Stimulated activated naive CD8-positive, alpha-beta T cell treated with anti-CD3 and anti-CD28 coated beads, Interleukin-15, Interleukin-2, amounts not matched to agents 100 U/mL and 50 U/mL, for 24 hours (primary cell): ENCODE results near the gene GPD1L.
"Not testable (repeated sequence)": the region's sequence is repeated elsewhere in the genome, so short reads cannot be mapped to it uniquely, and the experiment has no call there.

ENCODE experiments used
- ATAC-seq: fragments of 150-1000 bp; cut with Tn5 transposase; one replicate; pipeline ENCODE4 v1.10.0; 2021
- DNase-seq: peaks from one replicate; pipeline ENCODE4 v3.0.0; 2021

The GPD1L gene

DNA sequence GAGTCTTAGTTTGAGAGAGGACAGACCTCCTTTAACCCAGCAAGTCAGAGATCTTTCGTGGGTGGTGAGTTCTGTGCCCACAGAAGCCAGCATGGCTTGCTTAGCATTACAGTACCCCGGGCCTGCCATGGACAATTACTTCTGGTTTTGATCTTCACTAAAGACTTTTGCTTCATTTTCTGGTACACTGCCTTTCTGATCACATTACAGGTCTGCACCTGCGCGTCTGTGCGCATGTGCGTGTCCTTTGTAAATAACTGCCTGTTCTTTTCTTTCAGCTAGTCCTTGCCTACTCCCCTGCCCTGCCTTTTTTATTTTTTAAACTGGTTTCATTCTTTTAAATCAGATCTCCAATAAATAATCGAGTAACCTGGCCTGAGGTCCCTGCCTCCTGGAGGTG, 74.9 kb downstream of the GPD1L start:
- no peak for DNase-seq

DNA sequence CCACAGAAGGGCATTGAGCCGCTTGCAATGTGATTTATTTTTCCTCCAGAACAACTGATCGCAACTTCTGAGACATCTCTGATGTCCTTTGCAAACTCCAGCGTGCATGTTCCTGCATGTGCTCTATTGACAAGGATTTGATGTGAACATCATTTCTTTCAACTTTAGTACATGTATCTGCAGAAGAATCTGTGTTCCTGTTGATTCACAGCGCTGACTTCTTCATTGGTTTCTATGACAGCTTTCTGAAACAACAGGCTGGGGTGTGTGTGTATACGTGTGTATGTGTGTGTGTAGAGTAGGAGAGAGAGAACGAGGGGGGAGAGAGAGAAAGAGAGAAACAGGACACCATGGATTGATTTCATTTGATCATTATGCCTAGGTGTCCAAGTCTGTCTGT, 75.4 kb downstream of the GPD1L start:
- DNase-seq = no peak
- ATAC-seq = no peak

More for the DNA sequence above, 74.9 kb downstream of the GPD1L start:
- no peak for ATAC-seq

DNA sequence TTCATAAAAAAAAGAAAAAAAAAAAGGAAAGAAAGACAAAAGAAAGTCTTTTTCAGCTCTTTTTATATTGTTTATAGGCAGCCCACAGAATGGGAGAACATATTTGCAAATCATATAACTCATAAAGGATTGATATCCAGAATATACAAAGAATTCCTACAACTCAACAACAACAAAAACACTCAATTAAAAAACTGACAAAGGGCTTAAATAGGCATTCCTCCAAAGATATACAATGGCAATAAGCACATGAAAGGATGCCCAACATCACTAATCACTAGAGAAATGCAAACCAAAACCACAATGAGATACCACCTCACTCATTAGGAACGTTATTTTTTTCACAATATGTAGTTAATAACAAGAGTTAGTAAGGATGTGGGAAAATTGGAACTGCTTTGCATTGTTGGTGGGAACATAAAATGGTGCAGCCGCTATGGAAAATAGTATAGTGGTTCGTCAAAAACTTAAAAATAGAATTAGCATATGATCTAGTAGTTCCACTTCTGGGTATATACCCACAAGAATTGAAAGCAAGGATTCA, 77.8 kb downstream of the GPD1L start:
- DNase-seq = no peak
- ATAC-seq = no peak

DNA sequence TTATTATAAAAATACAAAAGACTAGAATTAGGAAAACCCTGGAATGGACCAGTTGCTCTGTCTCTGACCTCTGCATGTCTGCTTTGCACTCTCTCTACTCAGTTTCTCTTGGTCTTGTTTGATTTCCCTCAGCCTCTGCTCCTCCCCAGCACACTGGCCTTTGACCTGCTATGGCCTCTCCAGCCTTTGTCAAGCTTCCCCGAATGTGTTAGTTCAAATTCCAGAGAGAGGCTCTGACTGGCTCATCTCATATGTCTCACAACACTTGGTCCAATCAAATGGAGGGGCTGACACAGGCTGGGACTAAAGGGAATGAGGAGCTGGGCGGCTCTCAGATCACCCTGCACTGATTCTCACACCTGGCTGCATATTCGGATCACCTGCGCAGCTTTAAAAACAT, 79.7 kb downstream of the GPD1L start:
- no peak for DNase-seq
- no peak for ATAC-seq

DNA sequence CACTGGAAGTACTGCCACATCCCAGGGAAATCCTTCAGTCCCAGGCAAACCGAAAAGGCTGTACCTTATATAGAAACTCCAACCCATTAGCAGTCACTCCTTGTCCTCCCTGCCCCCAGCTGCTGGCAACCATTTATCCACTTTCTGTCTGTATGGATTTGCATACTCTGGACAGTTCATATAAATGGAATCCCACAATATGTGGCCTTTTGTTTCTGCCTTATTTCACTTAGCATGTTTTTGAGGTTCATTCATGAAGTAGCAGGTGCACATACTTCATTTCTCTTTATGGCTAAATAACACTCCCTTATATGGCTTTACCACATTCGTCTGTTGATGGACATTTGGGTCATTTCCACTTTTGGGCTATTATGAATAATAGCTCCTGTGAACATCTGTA, 80.5 kb downstream of the GPD1L start:
- no peak for ATAC-seq
- DNase-seq = no peak

DNA sequence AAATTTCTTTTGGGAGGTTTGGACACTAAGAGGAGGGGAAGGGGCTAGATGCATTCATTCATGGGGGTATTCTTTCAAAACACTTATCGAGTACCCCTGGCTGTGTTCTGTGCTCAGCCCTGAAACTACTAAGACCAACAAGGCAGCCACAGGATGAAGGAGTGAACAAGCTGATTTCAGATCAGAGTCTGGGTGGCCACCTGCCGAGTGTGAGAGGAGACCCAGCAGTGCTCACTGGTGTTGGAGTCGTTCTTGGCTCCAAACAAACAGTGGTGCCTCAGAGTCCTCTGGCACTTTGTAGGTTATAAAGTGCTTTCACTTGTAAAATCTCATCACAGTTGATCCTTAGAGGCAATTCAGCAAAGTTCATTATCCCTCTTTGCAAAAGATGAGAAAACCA, 83.3 kb downstream of the GPD1L start:
- ATAC-seq (no peak), DNase-seq (no peak)

DNA sequence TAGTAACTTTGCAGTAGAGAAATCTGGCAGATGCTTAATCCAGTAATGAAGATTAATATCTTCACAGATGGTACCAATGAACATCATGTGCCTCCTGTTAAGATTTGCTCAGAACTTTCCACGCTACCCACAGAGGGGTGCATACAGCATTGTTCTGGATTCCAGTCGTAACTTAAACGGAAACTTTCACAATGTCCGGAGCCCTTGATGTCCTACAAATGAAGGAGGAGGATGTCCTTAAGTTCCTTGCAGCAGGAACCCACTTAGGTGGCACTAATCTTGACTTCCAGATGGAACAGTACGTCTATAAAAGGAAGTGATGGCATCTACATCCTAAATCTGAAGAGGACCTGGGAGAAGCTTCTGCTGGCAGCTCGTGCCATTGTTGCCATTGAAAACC, 84.1 kb downstream of the GPD1L start:
- not testable (repeated sequence) for DNase-seq, ATAC-seq

DNA sequence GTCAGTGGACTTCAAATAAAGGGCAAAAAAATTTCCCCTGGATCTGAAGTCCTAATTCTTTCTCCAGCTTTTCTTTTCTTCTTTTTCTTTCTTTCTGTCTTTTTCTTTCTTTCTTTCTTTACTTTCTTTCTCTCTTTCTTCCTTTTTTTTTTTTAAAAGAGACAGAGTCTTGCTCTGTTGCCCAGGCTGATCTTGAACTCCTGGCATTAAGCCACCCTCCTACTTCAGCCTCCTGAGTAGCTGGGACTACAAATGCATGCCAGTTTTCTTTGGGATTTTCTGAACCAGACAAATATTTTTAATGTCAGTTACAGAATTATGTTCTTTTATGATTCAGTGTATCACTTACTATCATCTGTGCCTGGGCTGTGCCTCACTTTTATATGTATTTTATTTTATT, 86.7 kb downstream of the GPD1L start:
- no peak for ATAC-seq
- DNase-seq = no peak

DNA sequence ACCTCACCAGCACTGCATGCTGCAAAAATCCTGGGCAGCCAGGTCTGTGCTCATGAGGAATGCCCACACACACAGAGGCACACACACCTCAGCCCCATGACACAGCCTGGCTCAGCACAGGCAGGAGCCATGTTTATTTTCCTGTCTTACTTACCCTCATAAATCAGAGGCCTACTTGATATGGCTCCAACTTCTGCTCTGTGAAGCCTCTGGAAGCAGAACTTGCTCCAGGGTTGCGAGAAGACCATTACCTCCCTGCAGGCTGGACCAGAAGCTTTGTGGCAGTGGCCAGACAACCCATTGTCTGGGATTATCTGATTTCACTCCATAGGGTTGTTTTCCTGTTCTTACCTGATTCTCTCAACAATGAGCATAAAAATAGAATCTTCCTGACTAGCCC, 88.2 kb downstream of the GPD1L start:
- ATAC-seq (no peak), DNase-seq (no peak)

DNA sequence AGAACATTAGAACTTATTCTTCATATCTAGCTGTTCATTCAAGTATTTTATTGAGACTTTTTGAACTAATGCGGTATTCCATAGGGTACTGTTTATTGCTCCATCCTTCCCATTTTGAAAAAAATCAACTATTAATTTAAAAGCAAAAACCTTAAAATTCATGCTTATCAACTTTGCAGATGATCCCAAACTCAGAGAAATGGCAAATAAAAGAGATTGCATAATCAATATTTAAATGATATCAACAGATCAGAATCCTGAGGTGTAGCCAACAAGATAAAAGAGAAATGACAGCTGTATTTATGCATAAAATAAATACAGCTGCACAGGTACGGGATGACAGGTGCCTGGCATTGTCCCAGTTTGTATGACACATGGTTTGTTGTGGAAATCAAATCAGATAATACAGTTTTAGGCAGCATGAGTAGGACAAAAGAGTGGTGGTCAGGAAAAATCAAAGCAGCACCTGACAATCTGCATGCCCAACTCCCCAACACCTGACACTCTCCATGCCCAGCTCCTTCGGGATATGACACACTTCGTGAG, 89.6 kb downstream of the GPD1L start:
- no peak for ATAC-seq
- no peak for DNase-seq

DNA sequence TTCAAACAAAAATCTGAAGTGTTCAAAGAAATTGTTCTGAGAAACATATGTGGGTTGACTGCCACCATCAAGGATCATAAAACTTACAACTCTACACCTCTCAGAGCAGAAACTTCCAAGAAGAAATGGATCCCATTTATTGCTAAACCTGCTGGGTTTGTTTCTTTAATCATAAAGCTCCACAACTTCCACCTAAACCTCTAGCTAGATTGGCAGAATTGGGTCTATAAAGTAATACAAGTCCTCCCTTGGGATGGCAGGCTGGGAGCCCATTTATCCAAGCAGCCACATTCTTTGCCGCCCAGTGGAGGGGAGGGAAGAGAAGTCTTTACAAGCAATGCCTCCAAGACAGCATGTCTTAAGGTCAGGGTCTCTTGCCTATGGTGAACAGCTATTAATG, 91.6 kb downstream of the GPD1L start:
- no peak for DNase-seq
- ATAC-seq = no peak

DNA sequence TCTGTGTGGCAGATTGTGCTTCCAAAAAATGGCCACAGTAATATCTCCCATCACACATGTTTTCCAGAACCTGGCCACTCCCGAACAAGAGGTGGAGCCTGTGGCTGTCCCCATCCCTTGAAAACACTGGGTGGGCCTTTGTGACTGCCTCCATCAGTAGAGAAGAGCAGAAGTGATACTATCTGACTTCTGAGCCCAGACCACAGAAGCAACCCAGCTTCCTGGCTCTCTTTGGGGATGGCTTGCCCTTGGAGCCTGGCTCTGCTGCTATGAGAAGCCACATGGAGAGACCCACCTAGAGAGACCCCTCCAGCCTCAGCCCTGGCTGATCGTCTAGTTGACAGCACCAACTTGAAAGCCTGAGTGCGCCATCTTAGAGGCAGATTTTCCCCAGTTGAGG, 92.3 kb downstream of the GPD1L start:
- no peak for ATAC-seq
- no peak for DNase-seq

DNA sequence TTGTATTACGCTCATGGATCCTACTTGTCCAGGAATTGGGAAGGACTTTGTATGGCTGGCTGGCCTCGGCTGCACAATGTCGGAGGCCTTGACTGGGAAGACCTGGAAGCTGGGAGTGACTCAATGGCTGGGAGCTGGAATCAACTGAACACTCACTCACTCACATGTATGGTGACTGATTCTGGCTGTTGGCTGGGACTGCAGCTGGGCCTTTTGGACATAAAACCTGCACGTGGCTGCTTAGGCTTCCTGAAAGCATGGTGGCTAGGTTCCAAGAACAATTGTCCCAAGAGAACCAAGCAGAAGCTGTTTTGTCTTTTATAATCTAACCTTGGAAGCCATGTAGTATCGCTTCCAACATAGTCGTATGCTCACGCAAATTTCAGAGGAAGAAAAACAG, 94.1 kb downstream of the GPD1L start:
- ATAC-seq (no peak), DNase-seq (no peak)

DNA sequence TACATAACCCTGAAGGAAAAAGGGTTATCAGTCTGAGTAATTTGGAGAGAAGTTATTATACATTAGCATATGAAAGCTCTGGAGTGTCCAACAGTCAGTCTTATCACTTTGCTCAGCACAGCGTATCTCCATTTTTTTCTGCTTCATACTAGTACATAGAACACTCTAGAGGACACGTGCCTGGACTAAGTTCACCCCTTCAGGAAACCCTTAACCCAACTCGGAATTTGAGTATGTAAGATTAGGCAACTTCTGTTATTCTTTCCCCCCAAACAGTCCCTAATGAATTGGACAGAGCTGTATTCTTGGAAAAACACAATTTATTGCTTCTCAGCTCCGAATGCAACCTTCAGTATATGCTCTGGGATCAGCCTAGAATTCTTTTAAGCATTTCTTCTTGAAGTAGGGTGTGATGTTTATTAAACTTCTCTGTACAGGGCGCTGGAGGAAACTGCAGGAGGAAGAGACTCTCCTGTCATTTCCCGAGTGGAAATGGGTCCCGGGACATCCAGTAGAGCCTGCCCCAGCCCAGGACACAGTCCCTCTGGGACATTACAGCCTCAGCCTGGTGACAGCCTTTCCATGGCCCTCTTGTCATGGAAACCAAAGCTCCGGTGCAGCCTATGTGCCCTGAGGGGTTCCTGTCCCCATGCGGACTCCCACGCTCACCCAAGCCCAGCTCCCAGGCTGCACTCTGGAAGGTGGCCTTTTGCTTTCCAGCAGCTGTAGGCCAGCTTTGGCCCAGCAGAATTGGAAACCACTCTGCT, 94.8 kb downstream of the GPD1L start:
- DNase-seq (no peak), ATAC-seq (no peak)

DNA sequence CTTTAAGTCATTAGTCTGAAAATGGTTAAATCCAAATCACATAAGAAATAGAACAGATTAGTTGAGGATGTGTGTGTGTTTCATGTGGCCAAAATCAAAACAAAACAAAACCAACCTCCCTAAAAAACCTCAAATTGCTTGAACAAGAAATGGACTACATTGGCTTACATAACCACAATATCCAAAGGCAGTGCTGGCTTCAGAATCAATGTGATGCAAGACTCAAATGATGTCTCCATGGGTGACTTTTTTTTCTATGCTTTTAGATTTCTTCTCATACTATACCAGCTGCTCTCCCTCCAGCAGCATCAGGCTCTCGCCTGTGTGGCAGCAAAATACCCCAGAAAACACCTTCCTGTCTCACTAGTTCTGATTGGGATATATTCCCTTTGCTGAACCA, 96.1 kb downstream of the GPD1L start:
- ATAC-seq = no peak
- no peak for DNase-seq

DNA sequence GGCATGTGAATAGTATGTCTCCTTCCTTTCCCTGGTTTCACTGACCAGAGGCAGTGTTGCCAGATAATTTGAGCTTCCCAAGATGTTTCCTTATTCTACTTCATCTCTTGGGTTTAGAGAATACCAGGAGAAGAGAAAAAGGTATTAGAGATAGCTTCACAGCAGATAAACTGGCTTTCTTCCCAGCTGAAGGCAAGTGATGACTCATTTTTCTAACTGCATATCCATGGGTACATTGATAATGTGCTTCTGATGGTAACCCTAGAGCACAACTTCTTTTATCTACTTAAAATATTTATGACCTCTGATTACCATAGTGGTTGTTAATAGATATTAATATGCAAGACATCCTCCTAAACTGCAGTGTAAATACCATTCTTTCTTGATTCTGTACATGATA, 97.4 kb downstream of the GPD1L start:
- DNase-seq = no peak
- no peak for ATAC-seq

DNA sequence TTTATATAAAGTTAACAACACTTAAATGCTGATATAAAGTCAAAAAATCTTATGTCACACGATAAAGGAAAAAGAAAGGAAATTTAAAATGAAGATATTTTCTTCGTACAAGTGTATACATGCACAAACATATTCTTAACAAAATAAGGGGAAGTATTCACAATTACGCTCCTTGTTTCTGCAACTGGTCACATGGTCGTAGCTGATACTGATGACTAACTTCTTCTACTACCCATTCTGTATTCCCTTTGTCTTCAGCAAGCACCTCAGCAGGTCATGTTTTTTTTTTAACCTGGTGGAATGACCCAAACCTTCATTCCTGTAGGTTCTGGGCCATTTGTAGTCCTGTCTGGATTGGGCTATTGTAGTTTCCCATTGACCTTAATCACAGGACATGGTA, 102.0 kb downstream of the GPD1L start:
- no peak for ATAC-seq
- DNase-seq = no peak

DNA sequence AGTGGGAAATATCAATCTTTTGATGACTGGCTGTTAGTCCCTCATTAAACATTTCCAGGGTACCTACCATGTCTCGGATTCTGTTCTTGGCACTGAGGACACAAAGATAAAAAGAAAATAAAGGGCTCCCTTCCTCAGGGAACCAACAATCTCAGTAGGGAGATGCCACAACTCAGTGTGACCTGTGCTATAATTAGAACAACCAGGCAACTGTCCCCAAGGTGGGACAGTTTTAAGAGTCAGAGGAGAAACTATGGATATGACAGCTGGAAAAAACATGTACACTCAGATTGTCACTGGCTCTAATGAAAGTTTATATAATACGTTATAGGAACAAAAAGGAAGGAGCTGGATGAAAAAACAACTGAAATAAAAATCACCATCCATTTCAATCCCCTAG, 108.8 kb downstream of the GPD1L start:
- ATAC-seq (no peak), DNase-seq (no peak)

DNA sequence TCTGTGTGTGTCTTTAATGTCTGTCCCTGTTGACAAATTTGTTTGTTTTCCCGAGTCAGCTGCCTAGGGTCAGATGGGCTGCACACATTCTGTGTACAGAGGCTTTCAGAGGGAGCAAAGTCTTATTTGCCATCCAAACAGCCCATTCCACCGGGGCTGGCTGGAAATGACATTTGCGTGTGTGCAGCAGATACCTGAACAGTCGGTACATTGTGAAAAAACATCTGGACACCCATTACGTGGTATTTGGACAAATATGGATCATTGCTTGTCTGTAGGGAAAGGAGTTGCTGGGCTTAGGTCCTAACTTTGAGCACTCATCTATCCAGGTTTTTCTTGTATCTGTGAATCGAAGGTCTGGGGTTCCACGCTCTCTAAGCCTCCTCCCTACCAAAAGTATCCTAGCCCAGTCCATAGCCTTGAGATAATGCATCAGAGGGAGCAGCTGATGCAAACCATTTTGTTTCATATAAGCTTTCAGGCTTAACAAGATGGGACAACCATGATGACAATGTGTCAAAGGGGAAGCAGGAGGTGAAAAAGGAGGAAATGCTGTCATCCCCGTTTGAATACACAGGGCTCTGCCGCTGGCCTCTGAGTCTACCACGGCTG, 109.9 kb downstream of the GPD1L start:
- ATAC-seq (no peak), DNase-seq (no peak)

DNA sequence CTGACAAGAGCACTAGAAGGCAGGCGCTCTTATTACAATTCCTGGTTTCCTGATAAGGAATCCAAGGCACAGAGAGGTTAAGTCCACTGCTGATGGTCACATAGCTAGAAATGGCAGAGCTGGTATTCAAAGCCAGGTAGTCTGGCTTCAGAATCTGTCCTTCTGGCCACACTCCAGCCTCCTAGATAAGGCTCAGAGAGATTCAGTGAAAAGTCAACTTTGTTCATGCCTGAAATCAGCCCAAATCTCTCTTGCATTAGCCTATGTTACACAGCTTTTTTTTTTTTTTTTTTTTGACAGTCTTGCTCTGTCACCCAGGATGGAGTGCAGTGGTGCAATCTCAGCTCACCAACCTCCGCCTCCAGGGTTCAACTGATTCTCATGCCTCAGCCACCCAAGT, 110.9 kb downstream of the GPD1L start:
- ATAC-seq = no peak
- DNase-seq = no peak
